Lower lobe of right lung (tissue), 1 donor: ENCODE results near the gene PDXDC1. TPM values are rescaled to one million over a fixed set of nuclear protein-coding genes. Genes with fewer than 3 reads are reported as not detected.

ENCODE experiments used
- microRNA-seq: library from miRNA; unstranded; fragments of <30 nt; microRNA quantifications from one replicate; pipeline ENCODE4 v1.2.0, GENCODE V29; 2020; ENCODE audit warnings: borderline number of aligned reads
- total RNA-seq: library from RNA; stranded (reverse); fragmentation: NEBNext Ultra II Directional; extraction: Animal tissue kit (Norgen Biotek cat#: 25700); gene quantifications from one replicate; pipeline ENCODE4 v1.2.1, GENCODE V29; 2021
- donor health status: DM: no; HTN: yes; CAD: no; lungs with severe emphysema.

Gene PDXDC1
- total RNA-seq, 1 donor from 2014 or later: 103 TPM

Small RNAs within 50 kb of the gene (microRNA-seq; reads per million reads assigned to microRNA genes)
- gene MIR1972-1 (not detected), gene MIR3180-4 (not detected), gene MIR6511A1 (not detected), gene MIR6511B2 (not detected), gene MIR6770-1 (not detected)

Other genes starting within 250 kb of the PDXDC1 start
- gene NPIPA2, start 232.5 kb upstream of the PDXDC1 start, total RNA-seq: 8.5 TPM
- 57.7 TPM for gene NOMO1, start 141.3 kb upstream of the PDXDC1 start, total RNA-seq
- 90.9 TPM for gene NPIPA1, start 37.6 kb upstream of the PDXDC1 start, total RNA-seq
- 40.7 TPM for gene NTAN1, start 81.0 kb downstream of the PDXDC1 start, total RNA-seq
- 23.0 TPM for gene RRN3, start 119.2 kb downstream of the PDXDC1 start, total RNA-seq